T-helper 1 cell treated with Interleukin-12 subunit alpha and Interleukin-12 subunit beta and Interleukin-4 antibody, amounts not matched to agents 30 ng/mL and 1 ng/mL, for 36 hours (primary cell): ENCODE data around the gene AARS2. TPM values are rescaled to one million over a fixed set of nuclear protein-coding genes. Genes with fewer than 3 reads are reported as not detected.

ENCODE experiments used
- intact Hi-C: fragments of 100-400 bp; cut with micrococcal nuclease; formaldehyde crosslinking; loops from one replicate; pipeline ENCODE4 v1.15.1; 2024
- total RNA-seq: library from RNA; stranded (reverse); gene quantifications from 2 replicates; pipeline ENCODE4 v1.2.3, GENCODE V29; 2022

The AARS2 gene
- total RNA-seq, 1 donor from 2014 or later = 19.8 TPM

DNA sequence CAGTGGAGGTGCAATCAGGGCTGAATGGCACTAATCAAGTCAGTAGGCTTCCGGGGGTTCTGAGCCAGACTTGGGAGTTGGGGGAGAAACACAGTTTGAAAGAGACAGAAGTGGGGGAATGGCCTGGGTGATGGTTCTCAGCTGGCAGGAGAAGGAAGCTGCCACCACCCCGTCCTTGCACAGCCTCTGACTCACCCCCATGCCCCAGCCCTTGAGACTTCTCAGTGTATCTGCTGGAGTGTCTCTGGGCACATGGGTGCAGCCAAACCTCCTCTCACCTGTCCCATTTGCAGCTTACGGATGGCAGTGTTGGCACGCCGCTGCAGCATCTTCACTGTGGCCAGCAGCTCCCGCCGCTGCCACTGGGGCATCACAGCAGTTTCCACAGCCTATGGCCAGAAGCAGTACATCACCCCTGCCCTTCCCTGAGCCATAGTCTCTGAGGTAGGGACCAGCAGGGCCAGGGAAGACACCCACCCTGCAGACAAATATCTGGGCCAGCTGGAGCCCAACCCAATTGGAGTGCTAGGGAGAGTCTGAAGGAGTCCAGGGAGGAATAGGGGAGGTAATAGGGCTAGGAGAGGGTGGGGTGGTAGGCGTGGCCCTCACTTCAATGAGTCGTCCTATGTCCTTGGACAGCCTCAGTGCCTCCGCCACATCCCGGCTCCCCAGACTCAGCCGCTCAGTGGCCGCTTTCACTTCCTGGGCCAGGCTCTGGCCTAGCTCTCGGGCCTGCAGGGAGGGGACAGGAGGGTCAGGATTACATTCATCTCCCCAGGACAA is 11.2 kb downstream of the AARS2 start:
- intact Hi-C loops = no loop called here

DNA sequence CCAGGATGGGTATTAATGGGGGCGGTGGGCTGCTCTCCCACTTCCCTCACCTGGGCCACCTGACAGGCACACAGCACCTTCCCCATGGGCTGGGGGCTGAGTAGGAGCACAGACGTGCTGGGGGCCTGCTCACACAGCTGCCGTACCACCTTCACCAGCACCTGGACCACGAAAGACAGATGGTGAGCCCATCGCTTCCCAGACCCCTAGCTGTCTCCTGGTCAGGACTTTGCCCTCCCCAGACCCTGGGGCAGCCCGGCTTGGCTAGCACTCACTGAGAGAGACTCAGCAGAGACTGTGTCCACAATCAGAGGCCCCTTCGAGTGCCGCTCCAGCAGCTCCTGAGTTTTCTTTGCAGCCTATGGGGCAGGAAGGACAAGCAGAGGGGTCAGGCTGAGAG is 12.0 kb downstream of the AARS2 start:
- intact Hi-C loops = no loop called here

DNA sequence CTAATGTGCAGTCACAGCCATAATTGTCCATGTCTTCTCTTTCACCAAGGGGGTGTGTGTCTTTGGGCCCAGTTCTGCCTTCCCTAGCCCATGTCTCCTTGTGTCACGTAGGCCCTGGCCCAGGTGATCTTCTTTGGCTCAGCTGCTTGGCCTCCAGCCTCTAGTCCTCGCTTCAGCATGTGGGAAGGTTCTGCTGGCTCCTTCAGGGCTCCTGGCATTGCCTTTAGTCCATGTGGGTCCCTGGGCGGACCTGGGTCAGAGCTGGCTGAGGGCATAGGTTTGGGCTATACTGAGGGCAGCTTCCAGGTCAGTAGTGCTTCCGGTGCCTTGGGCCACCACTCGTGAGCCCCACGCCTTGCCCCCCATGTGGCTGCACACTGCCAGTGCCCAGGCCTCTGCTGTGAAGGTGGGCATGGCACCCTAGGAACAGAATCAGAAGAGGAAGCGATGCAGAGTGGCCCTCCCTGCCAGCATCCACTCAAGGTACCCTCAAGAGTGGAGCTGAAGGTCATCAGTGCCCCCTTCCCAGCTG is 12.8 kb downstream of the AARS2 start:
- intact Hi-C loops = no loop called here

DNA sequence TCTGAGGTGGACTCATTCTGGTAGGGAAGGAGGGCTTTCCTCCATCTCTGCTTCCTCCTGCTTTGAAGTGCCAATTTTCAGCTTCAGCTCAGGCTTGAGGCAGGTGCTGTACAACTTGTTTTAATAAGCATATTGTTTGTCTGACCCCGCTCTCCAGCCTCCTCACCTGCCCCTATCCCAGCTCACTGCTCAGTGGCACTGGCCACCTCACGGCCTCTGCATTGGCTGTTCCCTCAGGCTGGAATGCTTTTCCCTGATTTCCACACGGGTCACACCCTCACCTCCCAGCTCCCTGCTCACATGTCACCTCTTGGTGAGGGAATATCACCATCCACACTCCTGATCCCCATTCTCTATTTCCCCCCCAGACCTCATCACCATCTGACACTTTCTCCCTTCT is 14.3 kb downstream of the AARS2 start:
- intact Hi-C loops = no loop called here

DNA sequence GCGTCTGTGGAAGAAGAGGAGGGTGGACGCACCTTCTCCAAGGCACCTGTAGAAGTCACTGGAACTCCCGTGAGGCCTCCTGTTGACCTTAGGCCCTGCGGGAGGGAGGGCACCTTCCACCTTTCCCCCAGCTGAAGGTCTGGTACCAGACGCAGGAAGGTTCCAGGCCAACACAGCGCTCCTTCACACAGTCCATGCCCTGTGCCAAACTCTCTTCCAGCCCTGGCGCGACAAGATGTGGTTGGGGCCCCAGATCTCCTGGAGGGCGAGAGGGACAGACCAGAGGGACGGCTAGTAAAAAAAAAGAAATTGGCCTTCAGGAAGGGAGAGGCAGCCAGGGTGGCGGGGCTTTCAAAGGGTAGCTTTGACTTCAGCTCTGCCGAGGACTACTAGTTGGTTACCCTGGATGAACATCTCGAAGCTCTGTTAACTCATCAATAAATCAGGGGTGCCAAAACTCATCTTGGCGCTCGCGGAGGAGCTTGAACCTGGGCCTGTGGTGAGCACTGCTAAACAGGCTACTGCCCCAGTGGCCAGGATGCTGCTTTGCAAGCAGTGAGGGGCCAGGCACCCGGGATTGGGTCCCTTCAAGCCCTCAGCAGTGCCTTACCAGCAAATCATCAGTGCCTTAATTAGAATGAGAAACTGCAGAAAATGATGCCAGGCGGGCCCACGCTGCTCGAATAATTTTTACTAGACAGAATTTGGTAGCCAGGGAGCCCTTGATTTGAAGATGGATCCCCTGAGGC is 14.9 kb downstream of the AARS2 start:
- intact Hi-C loops = no loop called here

DNA sequence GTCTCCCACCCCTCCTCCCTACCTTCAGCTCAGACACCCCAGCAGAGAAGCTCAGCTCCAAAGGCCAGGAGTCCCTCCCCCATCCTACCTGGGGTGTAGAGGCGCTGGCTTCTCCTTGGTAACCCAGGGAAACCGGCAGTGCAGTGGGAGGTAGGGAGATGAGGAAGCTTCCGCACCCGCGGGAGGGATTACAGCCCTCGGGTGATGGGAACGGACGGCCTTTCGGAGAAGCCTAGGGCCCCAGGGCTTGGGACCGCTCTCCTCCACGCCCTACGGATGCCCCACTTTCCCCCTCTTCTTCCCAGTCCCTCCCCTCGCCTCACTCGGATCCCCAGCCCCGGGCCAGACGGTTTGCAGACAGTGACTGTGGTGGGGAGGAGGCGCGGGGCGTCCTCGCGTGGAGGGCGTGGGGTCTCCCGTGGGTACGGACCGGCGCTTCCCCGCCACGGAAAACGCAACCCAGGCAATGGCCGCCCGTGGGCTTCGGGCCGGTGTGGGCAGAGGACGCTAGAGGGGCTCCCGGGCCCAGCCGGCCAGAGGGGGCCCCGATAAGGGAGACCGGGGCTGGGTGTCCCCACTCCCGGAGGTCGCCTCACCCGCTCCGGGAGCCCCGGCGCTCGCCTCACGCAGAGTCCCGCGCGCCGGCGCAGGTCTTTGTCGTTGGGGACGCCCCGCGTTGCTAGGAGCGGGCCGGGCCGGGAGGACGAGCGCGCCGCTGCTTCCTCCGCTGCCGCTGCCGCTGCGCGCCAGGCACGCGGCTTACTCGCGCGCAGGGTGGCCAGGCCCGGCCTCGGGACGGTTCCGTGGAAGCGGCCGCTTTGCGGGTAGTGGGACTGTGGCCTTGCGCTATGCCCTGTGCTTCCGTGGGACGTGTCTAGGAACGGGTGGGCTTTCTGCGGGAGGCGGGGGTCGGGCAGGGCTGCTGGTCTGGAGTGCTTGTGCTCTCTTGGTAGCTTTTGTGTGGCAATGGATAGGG is 15.8 kb downstream of the AARS2 start:
- intact Hi-C loops = no loop called here

DNA sequence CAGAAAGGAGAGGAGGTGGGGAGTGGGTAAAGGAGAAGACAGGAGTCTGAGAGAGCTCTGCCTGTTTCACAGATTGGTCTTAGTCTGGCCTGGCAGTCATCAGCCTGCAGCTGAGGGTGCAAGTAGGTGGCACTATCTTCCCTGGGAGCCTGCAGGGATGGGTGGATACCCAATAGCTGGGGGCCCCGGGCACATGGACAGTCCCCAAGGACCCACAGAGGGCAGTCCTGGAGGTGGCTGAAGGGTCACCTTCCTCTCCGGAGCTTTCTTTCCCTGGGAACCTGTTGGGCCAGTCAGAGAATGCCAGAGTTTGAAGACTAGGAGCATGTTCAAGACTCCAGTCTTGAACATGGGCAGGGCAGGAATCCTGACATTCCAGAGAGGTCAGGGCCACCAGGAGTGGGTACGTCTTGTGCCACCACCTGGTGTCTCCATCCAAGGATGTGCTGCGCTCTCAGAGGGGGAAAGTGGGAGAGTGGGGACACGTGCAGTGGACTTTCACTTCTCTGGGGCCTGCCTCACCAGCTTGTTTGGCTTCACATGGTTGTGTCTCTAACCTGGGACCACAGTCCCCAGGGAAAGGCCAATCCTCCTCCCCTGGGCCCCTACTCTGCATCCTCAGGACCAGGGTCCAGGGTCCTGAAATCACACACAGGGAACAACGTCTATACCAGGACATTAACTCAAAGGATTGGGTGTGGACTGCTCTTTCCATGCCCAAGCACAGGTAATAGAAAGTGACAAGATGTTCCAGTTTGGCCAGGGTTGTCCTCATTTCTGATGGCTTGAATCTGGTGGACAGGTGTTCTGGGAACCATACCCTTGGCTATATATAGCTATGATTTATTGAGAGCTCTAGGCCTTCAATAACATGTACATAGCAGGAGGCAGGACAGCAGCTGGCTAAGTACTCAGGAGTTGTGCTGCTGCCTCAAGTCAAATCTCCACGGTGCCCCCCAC is 18.0 kb downstream of the AARS2 start:
- intact Hi-C loops = no loop called here

DNA sequence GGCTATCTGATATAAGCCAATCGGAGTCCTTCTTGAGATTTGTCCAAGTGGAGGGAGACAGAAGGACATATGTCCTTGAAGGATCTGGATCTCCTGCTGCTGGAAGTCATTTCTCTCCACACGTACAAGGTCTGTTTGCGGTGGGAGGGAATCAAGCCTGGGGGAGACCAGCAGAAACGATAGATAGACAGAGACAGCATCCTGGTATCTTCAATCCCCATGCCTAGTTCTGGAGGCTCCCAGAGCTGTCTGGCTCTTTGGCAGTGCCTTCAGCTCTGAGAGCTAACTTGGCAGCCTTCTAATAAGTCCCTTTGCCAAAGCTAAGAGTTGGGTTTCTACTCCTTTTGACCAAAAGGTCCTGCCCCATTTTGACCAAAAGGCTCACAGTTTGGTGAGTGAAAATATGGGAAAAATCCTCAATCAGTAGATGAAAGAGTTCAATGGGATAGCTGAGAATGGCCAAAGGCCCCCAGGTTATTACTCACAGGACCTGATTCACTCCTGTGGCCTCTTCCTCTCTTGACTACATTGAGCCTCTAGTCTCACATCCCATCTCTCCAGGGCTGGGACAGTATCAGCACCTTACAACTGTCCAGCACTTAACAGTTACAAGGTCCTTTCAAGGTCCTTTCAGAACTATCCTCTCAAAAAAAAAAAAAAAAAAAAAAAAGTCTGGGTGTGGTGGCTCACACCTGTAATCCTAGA is 20.3 kb downstream of the AARS2 start:
- intact Hi-C loops = no loop called here

DNA sequence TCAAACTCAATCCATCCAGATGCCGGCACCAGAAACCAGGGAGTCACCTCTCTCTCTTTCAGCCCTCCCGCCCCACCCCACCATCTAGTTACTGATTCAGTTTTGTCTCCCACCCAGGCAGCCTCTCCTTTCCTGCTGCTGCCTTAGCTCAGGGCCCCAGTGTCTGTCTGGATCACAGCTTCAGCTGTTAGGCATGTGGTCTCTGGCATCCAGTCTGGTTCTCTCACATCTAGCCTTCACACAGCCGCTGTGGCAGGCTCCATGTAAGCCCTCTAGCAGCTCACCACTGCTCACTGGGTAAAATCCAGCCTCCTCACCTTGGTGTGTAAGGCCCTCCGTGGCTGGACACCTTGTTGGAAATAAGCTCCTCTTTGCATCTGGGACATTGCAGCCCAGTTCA is 21.3 kb downstream of the AARS2 start:
- intact Hi-C loops = no loop called here

DNA sequence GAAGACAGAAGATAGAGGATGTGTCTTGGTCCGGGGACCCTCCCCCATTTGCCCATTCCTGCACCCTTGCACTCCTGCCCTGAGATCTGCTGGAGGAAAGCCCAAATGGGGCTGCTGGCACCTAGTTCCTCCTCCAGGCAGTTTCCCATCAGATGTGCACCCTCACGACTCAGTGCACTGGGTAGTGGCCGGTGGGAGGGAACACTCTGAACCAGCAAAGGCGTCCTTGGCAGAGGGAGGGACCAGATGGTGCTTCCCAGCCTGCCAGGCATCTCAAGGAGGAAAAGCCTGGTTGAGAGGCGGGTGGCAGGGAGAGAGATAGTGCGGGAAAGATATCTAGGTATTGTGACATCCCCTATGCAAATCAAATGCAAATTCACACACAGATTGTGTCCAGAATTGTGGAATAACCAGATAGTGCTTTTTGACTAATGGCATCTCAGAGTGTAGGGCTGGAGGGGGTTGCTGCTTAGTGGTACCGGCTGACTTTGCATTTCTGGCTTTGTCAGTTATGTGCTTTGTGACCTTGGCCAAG is 23.4 kb downstream of the AARS2 start:
- intact Hi-C loops = no loop called here

DNA sequence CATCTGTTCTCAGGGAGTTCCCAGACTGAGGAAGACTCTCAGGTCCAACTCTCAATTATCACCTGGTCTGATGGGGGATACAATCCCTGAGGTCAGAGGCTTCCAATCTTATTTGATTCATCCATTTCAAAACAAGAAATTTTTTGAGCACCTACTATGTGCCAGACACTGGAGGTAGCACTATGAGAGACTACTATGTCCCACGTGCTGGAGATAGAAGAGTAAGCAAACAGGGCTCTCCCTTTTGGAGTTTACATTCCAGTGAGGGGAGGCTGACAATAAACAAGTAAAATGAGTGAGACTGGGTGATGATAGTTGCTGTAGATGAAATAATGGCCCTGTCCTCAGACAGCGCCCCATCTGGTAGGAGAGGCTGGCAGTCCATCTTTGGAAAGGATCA is 26.4 kb downstream of the AARS2 start:
- intact Hi-C loops = no loop called here

DNA sequence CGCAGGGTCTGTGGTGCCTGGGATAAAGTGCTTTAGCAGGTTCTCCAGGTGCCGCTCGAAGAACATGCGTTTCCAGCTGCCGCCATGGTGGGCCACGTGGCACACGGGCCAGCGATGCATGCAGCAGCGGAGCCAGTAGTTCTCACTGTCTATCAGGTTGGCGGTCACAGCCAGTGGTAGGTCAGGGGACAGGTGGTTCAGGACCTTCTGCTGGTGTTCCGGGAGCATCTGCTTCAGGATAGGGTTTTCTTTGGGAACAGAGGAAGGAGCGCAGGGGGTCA is 26.9 kb downstream of the AARS2 start:
- intact Hi-C loops = no loop called here

DNA sequence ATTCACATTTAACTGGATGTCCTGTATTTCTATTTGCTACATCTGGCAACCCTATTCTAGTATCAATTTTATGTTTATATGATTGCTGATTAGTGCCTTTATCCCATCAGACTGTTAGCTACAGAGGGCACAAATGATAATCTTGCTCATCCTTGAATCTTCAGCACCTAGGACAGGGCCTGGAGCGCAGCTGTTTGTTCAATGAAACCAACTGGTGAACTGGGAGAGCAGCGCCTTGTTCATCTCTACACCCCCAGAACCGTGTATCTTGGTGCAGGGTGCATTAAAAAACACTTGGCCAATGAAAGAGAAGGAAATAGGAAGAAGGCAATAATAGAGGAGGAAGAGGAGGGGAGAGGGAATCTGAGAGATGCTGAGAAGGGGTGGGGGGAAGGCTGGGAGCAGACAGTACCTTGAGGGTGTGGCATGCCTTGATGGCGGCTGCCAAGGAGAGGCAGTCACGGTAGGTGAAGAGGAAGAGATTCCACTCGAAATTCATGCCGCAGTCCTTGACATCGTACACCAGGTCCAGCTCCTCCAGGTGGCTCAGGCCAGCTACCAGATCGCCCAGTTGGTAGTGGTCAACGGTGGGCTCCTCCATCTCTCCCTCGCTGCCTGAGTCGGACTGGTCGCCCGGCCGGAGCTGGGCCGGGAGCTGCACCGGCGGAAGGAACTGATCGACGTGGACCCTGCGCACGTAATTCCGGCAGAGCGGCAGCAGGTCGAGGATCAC is 27.4 kb downstream of the AARS2 start:
- intact Hi-C loops = no loop called here

DNA sequence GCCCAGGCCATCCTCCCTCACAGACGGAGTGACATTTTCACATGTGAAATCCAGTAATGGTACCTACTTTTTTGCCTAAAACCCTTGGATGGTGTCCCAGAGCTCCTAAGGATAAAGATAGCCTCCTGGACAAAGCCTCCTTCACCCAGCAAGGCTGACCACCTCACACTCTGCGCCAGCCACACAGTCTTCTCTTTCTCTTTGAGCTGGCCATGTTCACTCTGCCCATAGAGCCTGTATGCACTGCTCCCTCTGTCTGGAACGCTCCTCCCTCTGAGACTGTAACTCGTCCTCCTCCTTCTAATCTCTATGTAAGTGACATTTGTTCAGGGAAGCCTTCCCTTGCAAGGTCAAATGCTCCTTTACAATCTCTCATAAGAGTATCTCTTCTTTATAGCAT is 28.3 kb downstream of the AARS2 start:
- intact Hi-C loops = no loop called here

DNA sequence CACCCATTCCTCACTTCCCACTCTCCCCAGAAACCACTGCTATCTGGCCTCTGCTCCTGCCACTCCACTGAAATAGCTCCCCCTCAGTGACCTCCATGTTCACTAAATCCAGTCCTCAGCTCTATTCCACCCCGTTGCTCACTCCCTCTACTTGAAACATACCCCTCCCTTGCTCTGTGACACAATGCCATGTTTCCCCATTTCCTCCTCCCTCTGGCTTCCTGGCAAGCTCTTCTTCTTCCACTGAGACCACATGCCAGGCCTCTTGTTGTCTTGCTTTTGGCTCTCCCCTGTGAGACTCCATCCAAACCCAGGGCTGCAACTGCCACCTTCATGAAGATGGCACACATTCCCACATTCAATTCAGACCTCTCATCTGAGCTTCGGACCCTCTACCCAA is 29.0 kb downstream of the AARS2 start:
- intact Hi-C loops = no loop called here

DNA sequence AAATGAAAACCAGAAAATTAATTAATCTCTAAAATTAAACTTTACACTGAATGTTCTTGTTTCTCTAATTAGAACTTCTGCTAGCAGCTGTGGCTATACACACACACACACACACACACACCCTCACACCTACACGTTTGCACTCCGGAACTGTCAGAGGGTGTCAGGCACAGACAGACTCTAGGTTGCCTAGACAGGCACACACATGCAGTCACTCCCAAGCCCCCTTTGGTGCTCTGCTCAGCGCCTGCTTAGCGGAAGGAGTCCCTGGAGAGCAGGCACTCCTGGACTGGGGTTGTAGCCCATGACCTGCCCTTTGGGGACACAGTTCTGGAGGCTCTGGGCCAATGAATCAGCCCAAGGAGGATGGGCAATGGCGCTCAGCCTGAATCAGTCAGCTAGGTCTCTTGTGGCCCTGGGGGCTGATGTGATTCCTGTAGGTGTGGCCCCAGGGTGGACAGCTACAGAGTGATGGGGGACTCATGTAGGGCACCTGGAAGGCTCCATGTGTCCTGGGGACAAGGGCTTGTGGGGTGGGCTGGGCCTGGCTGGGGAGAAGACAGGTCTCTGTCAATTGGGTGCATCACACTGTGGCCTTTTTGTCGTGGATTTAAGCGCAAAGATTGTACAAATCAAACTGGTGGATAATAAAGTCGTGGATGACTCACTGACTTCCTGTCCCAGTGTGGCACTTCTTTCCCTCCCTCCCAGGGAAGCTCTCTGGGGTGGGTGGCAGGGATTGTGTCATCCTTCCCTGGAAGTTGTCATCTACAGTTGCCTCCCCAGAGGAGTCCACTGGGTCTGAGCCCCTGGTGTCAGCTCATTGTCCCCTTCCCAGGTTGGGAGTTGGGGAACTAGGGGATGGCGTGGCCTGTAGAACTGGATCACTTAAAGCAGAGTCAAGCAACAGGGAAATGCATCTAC is 34.1 kb downstream of the AARS2 start:
- intact Hi-C loops = no loop called here

DNA sequence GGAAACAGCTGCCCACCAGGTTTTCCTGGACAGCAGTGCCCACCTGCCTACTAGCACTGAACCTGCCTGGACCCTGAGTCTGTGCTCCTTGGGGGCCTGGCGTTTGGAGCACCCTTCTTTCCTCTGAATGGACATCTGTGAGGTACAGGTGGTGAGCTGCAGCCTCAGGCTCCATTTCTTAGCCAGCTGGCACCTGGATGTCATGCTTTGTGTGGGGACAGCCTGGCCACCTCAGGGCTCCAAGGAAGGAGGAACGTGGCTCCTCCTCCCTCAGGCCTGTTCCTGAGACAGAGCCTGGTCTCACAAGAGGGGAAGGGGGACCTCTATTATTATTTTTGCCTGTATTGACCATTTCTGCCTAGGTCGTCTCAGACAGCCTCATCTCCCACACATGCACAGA is 34.8 kb downstream of the AARS2 start:
- intact Hi-C loops = no loop called here

DNA sequence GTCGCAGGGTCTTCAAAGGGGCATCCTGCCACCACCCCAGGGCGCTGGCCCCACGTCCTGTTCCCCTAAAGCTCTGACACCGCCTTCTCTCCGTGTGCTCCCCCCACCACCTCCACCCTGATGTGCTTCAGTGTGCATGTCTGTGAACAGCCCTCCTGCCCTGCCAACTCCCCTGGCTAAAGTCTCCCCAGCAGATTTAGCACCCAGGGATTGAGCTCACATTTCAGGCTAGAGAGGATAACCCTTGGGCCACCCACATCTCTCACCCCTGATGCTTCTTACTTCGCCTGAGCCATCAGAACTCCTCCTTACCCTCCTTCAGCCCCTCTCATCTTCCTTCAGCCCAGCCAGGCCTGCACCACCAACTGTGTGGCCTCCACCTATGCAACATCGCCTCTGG is 35.4 kb downstream of the AARS2 start:
- intact Hi-C loops = no loop called here
